Neural cell (in vitro differentiated cells): ENCODE results near the gene BCL2L11.

Experiments used
- CTCF ChIP-seq: fragments of 450-650 bp; IDR thresholded peaks from 2 replicates; pipeline ENCODE4 v1.5.1; 2014; ENCODE audit warnings: antibody characterized with exemption, mild to moderate bottlenecking, moderate library complexity; ENCODE audit not compliant: poor library complexity, severe bottlenecking
- EP300 ChIP-seq: fragments of 450-650 bp; conservative IDR thresholded peaks from 2 replicates; pipeline ENCODE4 v1.6.1; 2014; ENCODE audit warnings: antibody characterized with exemption, mild to moderate bottlenecking, moderate library complexity; ENCODE audit not compliant: poor library complexity, severe bottlenecking
- EZH2 ChIP-seq: fragments of 200-600, 300-800 bp; shearing (Covaris generic), sonication (generic); IDR thresholded peaks from 2 replicates; pipeline ENCODE4 v1.6.1; 2014; ENCODE audit warnings: antibody characterized with exemption, low read length, borderline replicate concordance, mild to moderate bottlenecking; ENCODE audit not compliant: insufficient read depth, poor library complexity, severe bottlenecking
- MXI1 ChIP-seq: fragments of 450-650 bp; conservative IDR thresholded peaks from 2 replicates; pipeline ENCODE4 v1.6.1; 2014; ENCODE audit warnings: antibody characterized with exemption, mild to moderate bottlenecking; ENCODE audit not compliant: poor library complexity, severe bottlenecking
- POLR2AphosphoS5 ChIP-seq: IDR thresholded peaks from 2 replicates; pipeline ENCODE4 v1.6.1; 2012
- RAD21 ChIP-seq: fragments of 450-650 bp; conservative IDR thresholded peaks from 2 replicates; pipeline ENCODE4 v1.6.1; 2014; ENCODE audit warnings: antibody characterized with exemption, mild to moderate bottlenecking, moderate library complexity
- REST ChIP-seq: IDR thresholded peaks from 2 replicates; pipeline ENCODE4 v1.6.1; 2012; ENCODE audit warnings: borderline replicate concordance

GRCh38 chr2:111135237-111135909 lies 14.7 kb downstream of the BCL2L11 start:
- TF ChIP-seq CTCF (no peak), POLR2AphosphoS5 (no peak), RAD21 (no peak), REST (no peak), EZH2 (no peak), MXI1 (no peak), EP300 (no peak)
